Stimulated activated CD8-positive, alpha-beta memory T cell treated with anti-CD3 and anti-CD28 coated beads, Interleukin-4, amount 100 ng/mL, for 48 hours (primary cell): ENCODE measurements around the gene COL7A1.

ENCODE experiments used
- DNase-seq: peaks from one replicate; pipeline ENCODE4 v3.0.0-alpha.2; 2020

COL7A1 gene

GRCh38 chr3:48595075-48595525, at the start of gene COL7A1:
Gene COL7A1, minus strand, starts transcription at chr3:48595329. Its CDS starts 170 bp downstream, at chr3:48595159.
- DNase-seq, result no peak

- no peak for DNase-seq
Observed at GRCh38 chr3:48642605-48643004, 47.5 kb upstream of the COL7A1 start.

- no peak for DNase-seq
Observed at GRCh38 chr3:48641396-48641795, 46.3 kb upstream of the COL7A1 start.

GRCh38 chr3:48639944-48640606, 44.9 kb upstream of the COL7A1 start:
- no peak for DNase-seq

- DNase-seq, result no peak
Observed at GRCh38 chr3:48637305-48637704, 42.2 kb upstream of the COL7A1 start.

- no peak for DNase-seq
Observed at GRCh38 chr3:48636149-48636655, 41.1 kb upstream of the COL7A1 start.

- peak; percentile 97 for DNase-seq
Observed at GRCh38 chr3:48635222-48636021, 40.3 kb upstream of the COL7A1 start, which contains the start of gene SLC26A6. Gene SLC26A6, minus strand, starts transcription at chr3:48635461. Its CDS starts 68 bp downstream, at chr3:48635393.

- peak; percentile 83 for DNase-seq
Observed at GRCh38 chr3:48634661-48635221, 39.6 kb upstream of the COL7A1 start.

GRCh38 chr3:48633743-48634142, 38.6 kb upstream of the COL7A1 start:
- no peak for DNase-seq

GRCh38 chr3:48633256-48633655, 38.1 kb upstream of the COL7A1 start:
- no peak for DNase-seq

GRCh38 chr3:48631516-48632448, 36.7 kb upstream of the COL7A1 start:
- DNase-seq, result no peak

GRCh38 chr3:48630833-48631232, 35.7 kb upstream of the COL7A1 start:
- no peak for DNase-seq

- DNase-seq, result no peak
Observed at GRCh38 chr3:48630407-48630806, 35.3 kb upstream of the COL7A1 start.

GRCh38 chr3:48629894-48630293, 34.8 kb upstream of the COL7A1 start:
- no peak for DNase-seq

- no peak for DNase-seq
Observed at GRCh38 chr3:48628277-48629017, 33.3 kb upstream of the COL7A1 start.

GRCh38 chr3:48625600-48625999, 30.5 kb upstream of the COL7A1 start:
- DNase-seq, result no peak

- DNase-seq, result no peak
Observed at GRCh38 chr3:48624767-48625166, 29.6 kb upstream of the COL7A1 start.

- no peak for DNase-seq
Observed at GRCh38 chr3:48623851-48624547, 28.9 kb upstream of the COL7A1 start.

- no peak for DNase-seq
Observed at GRCh38 chr3:48621461-48621869, 26.3 kb upstream of the COL7A1 start, which contains the start of gene TMEM89. Gene TMEM89, minus strand, starts transcription at chr3:48621769. Its CDS starts 13 bp downstream, at chr3:48621756.

GRCh38 chr3:48619541-48620524, 24.7 kb upstream of the COL7A1 start:
- DNase-seq, result no peak
